Activated effector memory CD4-positive, alpha-beta T cell treated with anti-CD3 and anti-CD28 coated beads, Interleukin-2, amount 50 U/mL, for 16 hours (primary cell): ENCODE measurements around the gene GLOD5.

Experiments used
- DNase-seq: peaks from one replicate; pipeline ENCODE4 v3.0.0-alpha.2; 2020

Gene GLOD5

GRCh38 chrX:48761674-48762471 lies at the start of gene GLOD5:
Gene GLOD5 (plus strand): TSS chrX:48761747. CDS start chrX:48761791, 44 bp downstream.
- no peak for DNase-seq

- no peak for DNase-seq
These were observed 49.5 kb upstream of the GLOD5 start for GRCh38 chrX:48711929-48712505.

GRCh38 chrX:48713847-48714246 lies 47.7 kb upstream of the GLOD5 start:
- no peak for DNase-seq

GRCh38 chrX:48714573-48714972 lies 47.0 kb upstream of the GLOD5 start:
- no peak for DNase-seq

- DNase-seq = no peak
These were observed 46.5 kb upstream of the GLOD5 start for GRCh38 chrX:48715072-48715471.

GRCh38 chrX:48715876-48716502 lies 45.6 kb upstream of the GLOD5 start:
- no peak for DNase-seq

GRCh38 chrX:48719958-48720357 lies 41.6 kb upstream of the GLOD5 start:
- no peak for DNase-seq

GRCh38 chrX:48720577-48721250 lies 40.8 kb upstream of the GLOD5 start:
- DNase-seq = no peak

- DNase-seq = no peak
These were observed 39.6 kb upstream of the GLOD5 start for GRCh38 chrX:48721916-48722315.

GRCh38 chrX:48726596-48726995 lies 35.0 kb upstream of the GLOD5 start:
- DNase-seq = no peak

GRCh38 chrX:48728653-48729052 lies 32.9 kb upstream of the GLOD5 start:
- DNase-seq = no peak

GRCh38 chrX:48736303-48736702 lies 25.2 kb upstream of the GLOD5 start:
- no peak for DNase-seq

GRCh38 chrX:48736878-48737212 lies 24.7 kb upstream of the GLOD5 start:
- no peak for DNase-seq

GRCh38 chrX:48737213-48737938 lies 24.2 kb upstream of the GLOD5 start:
- peak; percentile 94 for DNase-seq

GRCh38 chrX:48737940-48738339 lies 23.6 kb upstream of the GLOD5 start:
- no peak for DNase-seq

- no peak for DNase-seq
These were observed 19.7 kb upstream of the GLOD5 start for GRCh38 chrX:48741834-48742233.

GRCh38 chrX:48745222-48745621 lies 16.3 kb upstream of the GLOD5 start:
- no peak for DNase-seq

- no peak for DNase-seq
These were observed 14.0 kb upstream of the GLOD5 start for GRCh38 chrX:48747415-48748016.

GRCh38 chrX:48749182-48749581 lies 12.4 kb upstream of the GLOD5 start:
- no peak for DNase-seq

- DNase-seq = no peak
These were observed 10.2 kb upstream of the GLOD5 start for GRCh38 chrX:48751343-48751742.

GRCh38 chrX:48752498-48752897 lies 9.0 kb upstream of the GLOD5 start:
- no peak for DNase-seq

GRCh38 chrX:48753708-48754228 lies 7.8 kb upstream of the GLOD5 start:
- no peak for DNase-seq
